ENCODE data around the gene YPEL4.
"Not testable (repeated sequence)": the region's sequence is repeated elsewhere in the genome, so short reads cannot be mapped to it uniquely, and the experiment has no call there.

Gene YPEL4

GRCh38 chr11:57656885-57657193 lies 7.1 kb upstream of the YPEL4 start:
- Histone ChIP-seq H3K27ac (ENCODE audit: low read depth, low read length) (no peak overlapping the region), H3K4me1 (ENCODE audit: control insufficient read depth, low read length) (peaks cover 25% of the 10 kb centered on the region), H3K4me3 (ENCODE audit: low read length) (peak overlapping the region; percentile 99), H3K79me2 (ENCODE audit: control insufficient read depth, low read length) (peaks cover 34% of the 10 kb centered on the region), H3K9me3 (ENCODE audit: control insufficient read depth, insufficient read depth, low read length) (no peaks in the 10 kb centered on the region), H3F3A (ENCODE audit: control insufficient read depth, insufficient read depth) (no peaks in the 10 kb centered on the region), H3K36me3 (ENCODE audit: control insufficient read depth, low read length) (peaks cover 29% of the 10 kb centered on the region), H3K9me2 (replicated peaks; ENCODE audit: control insufficient read depth, low read length) (no peaks in the 10 kb centered on the region), H3K4me2 (ENCODE audit: low read length) (peak overlapping the region; percentile 84), H3K27me3 (ENCODE audit: control insufficient read depth, low read length) (no peaks in the 10 kb centered on the region), H4K20me1 (ENCODE audit: control insufficient read depth, insufficient read depth, low read depth, low read length) (no peaks in the 10 kb centered on the region)
- TF ChIP-seq CTCF (IDR thresholded peaks at IDR 0.05; ENCODE audit: low read depth, low read length, poor library complexity, severe bottlenecking): no peak
- no peak for TF ChIP-seq EZH2phosphoT487 (IDR thresholded peaks at IDR 0.05; ENCODE audit: borderline replicate concordance, low read length)

- Histone ChIP-seq H3K9me2 (replicated peaks; ENCODE audit: control insufficient read depth, low read length) (no peaks in the 10 kb centered on the region), H3K9me3 (ENCODE audit: control insufficient read depth, insufficient read depth, low read length) (no peaks in the 10 kb centered on the region), H3K4me1 (ENCODE audit: control insufficient read depth, low read length) (peaks cover 37% of the 10 kb centered on the region), H3K36me3 (ENCODE audit: control insufficient read depth, low read length) (peaks cover 4% of the 10 kb centered on the region; the same call in 1 of the 2 replicates), H3K4me3 (ENCODE audit: low read length) (0 out of 2 replicates have a peak overlapping the region, but pooled peaks have one; percentile 2), H3K4me2 (ENCODE audit: low read length) (peak overlapping the region; percentile 50), H4K20me1 (ENCODE audit: control insufficient read depth, insufficient read depth, low read depth, low read length) (no peaks in the 10 kb centered on the region), H3K79me2 (ENCODE audit: control insufficient read depth, low read length) (peaks cover 7% of the 10 kb centered on the region), H3K27ac (ENCODE audit: low read depth, low read length) (no peak overlapping the region), H3K27me3 (ENCODE audit: control insufficient read depth, low read length) (peaks cover 24% of the 10 kb centered on the region), H3F3A (ENCODE audit: control insufficient read depth, insufficient read depth) (no peaks in the 10 kb centered on the region)
- TF ChIP-seq CTCF (IDR thresholded peaks at IDR 0.05; ENCODE audit: low read depth, low read length, poor library complexity, severe bottlenecking) (no peak), EZH2phosphoT487 (IDR thresholded peaks at IDR 0.05; ENCODE audit: borderline replicate concordance, low read length) (no peak)
Measured at GRCh38 chr11:57653163-57653562, 3.5 kb upstream of the YPEL4 start.

- H3K4me1 ChIP-seq (ENCODE audit: control insufficient read depth, low read length): peaks cover 40% of the 10 kb centered on the region
- H3K4me3 ChIP-seq (ENCODE audit: low read length): 0 out of 2 replicates have a peak overlapping the region, but pooled peaks have one; percentile 2
- peaks cover under 1% of the 10 kb centered on the region; the same call in 1 of the 2 replicates for H3K36me3 ChIP-seq (ENCODE audit: control insufficient read depth, low read length)
- peaks cover 29% of the 10 kb centered on the region for H3K27me3 ChIP-seq (ENCODE audit: control insufficient read depth, low read length)
- TF ChIP-seq CTCF (IDR thresholded peaks at IDR 0.05; ENCODE audit: low read depth, low read length, poor library complexity, severe bottlenecking): no peak
- no peak for TF ChIP-seq EZH2phosphoT487 (IDR thresholded peaks at IDR 0.05; ENCODE audit: borderline replicate concordance, low read length)
- H3K9me2 ChIP-seq (replicated peaks; ENCODE audit: control insufficient read depth, low read length): no peaks in the 10 kb centered on the region
- H3K9me3 ChIP-seq (ENCODE audit: control insufficient read depth, insufficient read depth, low read length): no peaks in the 10 kb centered on the region
- H3K27ac ChIP-seq (ENCODE audit: low read depth, low read length): no peak overlapping the region
- peaks cover 2% of the 10 kb centered on the region for H3K79me2 ChIP-seq (ENCODE audit: control insufficient read depth, low read length)
- no peaks in the 10 kb centered on the region for H3F3A ChIP-seq (ENCODE audit: control insufficient read depth, insufficient read depth)
- H4K20me1 ChIP-seq (ENCODE audit: control insufficient read depth, insufficient read depth, low read depth, low read length): no peaks in the 10 kb centered on the region
- H3K4me2 ChIP-seq (ENCODE audit: low read length): peak overlapping the region; percentile 50
Measured at GRCh38 chr11:57652662-57653061, 3.0 kb upstream of the YPEL4 start.

GRCh38 chr11:57652230-57652629 lies 2.5 kb upstream of the YPEL4 start:
- not testable (repeated sequence) for H3K79me2 ChIP-seq (ENCODE audit: control insufficient read depth, low read length); H3K36me3 ChIP-seq (ENCODE audit: control insufficient read depth, low read length); H3K27ac ChIP-seq (ENCODE audit: low read depth, low read length); H3K4me2 ChIP-seq (ENCODE audit: low read length); H3K9me3 ChIP-seq (ENCODE audit: control insufficient read depth, insufficient read depth, low read length); H4K20me1 ChIP-seq (ENCODE audit: control insufficient read depth, insufficient read depth, low read depth, low read length); H3K9me2 ChIP-seq (replicated peaks; ENCODE audit: control insufficient read depth, low read length); H3K4me3 ChIP-seq (ENCODE audit: low read length); H3F3A ChIP-seq (ENCODE audit: control insufficient read depth, insufficient read depth)
- peaks cover 40% of the 10 kb centered on the region for H3K4me1 ChIP-seq (ENCODE audit: control insufficient read depth, low read length)
- peaks cover 33% of the 10 kb centered on the region for H3K27me3 ChIP-seq (ENCODE audit: control insufficient read depth, low read length)
